ENCODE measurements around the gene MED27.

DNA sequence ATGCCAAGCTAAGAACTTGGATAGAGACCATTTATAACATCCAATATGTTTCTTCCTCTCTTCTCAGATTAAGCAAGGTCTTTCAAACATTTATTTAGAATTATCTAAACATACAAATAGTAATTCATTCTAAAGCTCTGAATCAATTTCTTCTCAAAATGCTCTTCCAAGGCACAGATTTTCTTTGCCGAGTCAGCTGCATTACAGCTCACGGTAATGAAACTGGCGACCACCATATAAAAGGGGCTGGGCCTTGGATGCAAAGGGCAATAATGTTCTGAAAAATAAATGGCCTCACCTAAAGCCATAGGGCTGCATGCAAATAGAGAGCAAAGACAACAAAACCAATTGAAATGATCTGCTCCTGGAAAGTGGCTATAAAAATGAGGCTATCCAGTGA, 63.8 kb downstream of the MED27 start:
- no peak for TF ChIP-seq YY1 (IDR thresholded peaks at IDR 0.05; ENCODE audit: insufficient read depth, insufficient read length)
- TF ChIP-seq ZNF274 (IDR thresholded peaks at IDR 0.05; ENCODE audit: low read depth, low read length): no peak
- no peak for TF ChIP-seq SUZ12 (IDR thresholded peaks at IDR 0.05; ENCODE audit: extremely low read depth, insufficient read depth, insufficient read length)

Measured in NT2/D1 (cell line).